Uterus (tissue), 4 donors: ENCODE results near the gene EIF2B4. TPM values are rescaled to one million over a fixed set of nuclear protein-coding genes. Genes with fewer than 3 reads are reported as not detected.
"Not testable (repeated sequence)": the region's sequence is repeated elsewhere in the genome, so short reads cannot be mapped to it uniquely, and the experiment has no call there.

ENCODE experiments used
- DNase-seq, 2 donors: peaks; one replicate each; pipeline ENCODE4 v3.0.0-alpha.2; 2019 to 2020
- H3K27ac ChIP-seq, 2 donors: fragments of 200-600 bp; sonication (generic); 1 replicate in 1 of 2; 2 replicates in 1 of 2; pipeline ENCODE4 v1.5.1; 2016 to 2018
- H3K27me3 ChIP-seq, 2 donors: fragments of 200-600 bp; sonication (generic); one replicate each; pipeline ENCODE4 v1.5.1; 2018 to 2019; ENCODE audit warnings: control low read depth in 1 of 2
- H3K36me3 ChIP-seq, 2 donors: fragments of 200-600 bp; sonication (generic); one replicate each; pipeline ENCODE4 v1.5.1; 2019; ENCODE audit warnings: control low read depth in 1 of 2
- H3K4me1 ChIP-seq, 2 donors: fragments of 200-600 bp; sonication (generic); one replicate each; pipeline ENCODE4 v1.5.1; 2018 to 2019; ENCODE audit warnings: control low read depth in 1 of 2
- H3K4me3 ChIP-seq, 2 donors: fragments of 200-600 bp; sonication (generic); 1 replicate in 1 of 2; 2 replicates in 1 of 2; pipeline ENCODE4 v1.5.1; 2018 to 2019; ENCODE audit warnings: mild to moderate bottlenecking in 1 of 2
- H3K9me3 ChIP-seq, 2 donors: fragments of 200-600 bp; sonication (generic); one replicate each; pipeline ENCODE4 v1.5.1; 2019; ENCODE audit warnings: control low read depth in 1 of 2
- POLR2A ChIP-seq, 2 donors: fragments of 450-650 bp; IDR thresholded peaks; one replicate each; pipeline ENCODE4 v1.6.1; 2016; ENCODE audit warnings: antibody characterized with exemption in 2 of 2, mild to moderate bottlenecking in 1 of 2, moderate library complexity in 1 of 2
- intact Hi-C: fragments of 100-400 bp; cut with DNase I; formaldehyde crosslinking; loops from one replicate; pipeline ENCODE4 v1.15.1; 2023; ENCODE audit warnings: low total_unique reads
- total RNA-seq, 4 donors: library from RNA; depleted of rRNA in 3 of 4; stranded (reverse); fragments of >200 nt in 3 of 4; gene quantifications; one replicate each; pipeline versions ENCODE4 v1.1.0 to v1.2.4, GENCODE V29; 2014 to 2023
- TF ChIP-seq, protein P1 (sequence below), 4 experiments: fragments of 200-600 bp in 2 of 4; fragments of 450-650 bp in 2 of 4; sonication (generic) in 2 of 4; IDR thresholded peaks; one replicate each; pipeline ENCODE4 v1.5.1; 2016 to 2019; ENCODE audit warnings: antibody characterized with exemption in 4 of 4, mild to moderate bottlenecking in 2 of 4, moderate library complexity in 1 of 4
- donor health status: DM: yes; HTN: yes; CAD: no.

The EIF2B4 gene
- total RNA-seq, 4 donors from 2014 or later, result 7.9 to 51.7 (median 13.8) TPM

DNA sequence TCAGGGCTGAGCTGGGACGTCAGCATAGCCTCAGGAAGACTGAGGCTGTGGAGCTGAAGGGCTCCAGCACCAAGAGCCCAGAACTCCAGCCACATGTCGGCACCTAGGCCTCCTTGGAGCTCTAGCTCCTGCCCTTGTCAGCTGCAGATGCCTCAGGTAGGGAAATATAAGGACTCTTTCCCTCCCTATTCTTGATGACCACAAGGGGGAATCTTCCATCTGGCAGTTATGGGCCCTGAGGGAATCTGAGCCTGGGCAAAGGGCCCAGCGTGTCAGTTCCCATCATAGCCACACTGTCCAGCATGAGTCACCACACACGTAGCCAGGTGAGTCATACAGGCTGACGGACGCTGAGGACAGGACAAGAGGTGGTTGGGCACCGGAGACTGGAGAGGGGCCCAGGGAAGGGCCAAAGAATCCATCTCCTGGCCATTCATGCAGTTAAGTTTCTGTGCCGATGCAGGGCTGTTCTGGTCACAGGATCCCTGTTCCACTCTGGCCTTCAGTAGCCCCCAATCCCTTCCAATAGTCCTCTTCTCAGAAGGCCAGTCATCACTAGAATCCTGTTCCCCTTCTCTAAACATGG, 49.1 kb downstream of the EIF2B4 start:
- H3K27me3 ChIP-seq, result no peaks in the 10 kb centered on the region
- intact Hi-C loops, result no loop called here
- no peaks in the 10 kb centered on the region for H3K9me3 ChIP-seq
- no peak overlapping the region for H3K4me3 ChIP-seq
- H3K27ac ChIP-seq, result peak overlapping the region in 1 of 2 donors; percentile 38
- peaks cover 0 to 7% of the 10 kb centered on the region in 2 donors for H3K4me1 ChIP-seq
- peak; percentile 79 to 81 for DNase-seq
- no peaks in the 10 kb centered on the region for H3K36me3 ChIP-seq
- TF ChIP-seq POLR2A (IDR thresholded peaks at IDR 0.05), result no peak
- TF ChIP-seq, protein P1, sequence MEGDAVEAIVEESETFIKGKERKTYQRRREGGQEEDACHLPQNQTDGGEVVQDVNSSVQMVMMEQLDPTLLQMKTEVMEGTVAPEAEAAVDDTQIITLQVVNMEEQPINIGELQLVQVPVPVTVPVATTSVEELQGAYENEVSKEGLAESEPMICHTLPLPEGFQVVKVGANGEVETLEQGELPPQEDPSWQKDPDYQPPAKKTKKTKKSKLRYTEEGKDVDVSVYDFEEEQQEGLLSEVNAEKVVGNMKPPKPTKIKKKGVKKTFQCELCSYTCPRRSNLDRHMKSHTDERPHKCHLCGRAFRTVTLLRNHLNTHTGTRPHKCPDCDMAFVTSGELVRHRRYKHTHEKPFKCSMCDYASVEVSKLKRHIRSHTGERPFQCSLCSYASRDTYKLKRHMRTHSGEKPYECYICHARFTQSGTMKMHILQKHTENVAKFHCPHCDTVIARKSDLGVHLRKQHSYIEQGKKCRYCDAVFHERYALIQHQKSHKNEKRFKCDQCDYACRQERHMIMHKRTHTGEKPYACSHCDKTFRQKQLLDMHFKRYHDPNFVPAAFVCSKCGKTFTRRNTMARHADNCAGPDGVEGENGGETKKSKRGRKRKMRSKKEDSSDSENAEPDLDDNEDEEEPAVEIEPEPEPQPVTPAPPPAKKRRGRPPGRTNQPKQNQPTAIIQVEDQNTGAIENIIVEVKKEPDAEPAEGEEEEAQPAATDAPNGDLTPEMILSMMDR (IDR thresholded peaks at IDR 0.05), result peak in 3 of 4 experiments; percentile 12 to 25 (median 24)

DNA sequence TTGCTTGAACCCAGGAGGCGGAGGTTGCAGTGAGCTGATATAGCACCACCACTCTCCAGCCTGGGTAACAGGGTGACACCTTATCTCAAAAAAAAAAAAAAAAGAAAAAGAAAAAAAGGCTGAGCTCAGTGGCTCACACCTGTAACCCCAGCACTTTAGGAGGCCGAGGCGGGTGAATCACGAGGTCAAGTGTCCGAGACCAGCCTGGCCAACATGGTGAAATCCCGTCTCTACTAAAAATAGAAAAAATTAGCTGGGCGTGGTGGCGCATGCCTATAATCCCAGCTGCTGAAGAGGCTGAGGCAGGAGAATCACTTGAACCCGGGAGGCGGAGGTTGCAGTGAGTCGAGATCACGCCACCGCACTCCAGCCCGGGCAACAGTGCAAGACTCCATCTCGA, 50.3 kb downstream of the EIF2B4 start:
- intact Hi-C loops, H3K9me3 ChIP-seq, H3K36me3 ChIP-seq, H3K27me3 ChIP-seq, DNase-seq, H3K4me1 ChIP-seq, H3K4me3 ChIP-seq, H3K27ac ChIP-seq: not testable (repeated sequence)

DNA sequence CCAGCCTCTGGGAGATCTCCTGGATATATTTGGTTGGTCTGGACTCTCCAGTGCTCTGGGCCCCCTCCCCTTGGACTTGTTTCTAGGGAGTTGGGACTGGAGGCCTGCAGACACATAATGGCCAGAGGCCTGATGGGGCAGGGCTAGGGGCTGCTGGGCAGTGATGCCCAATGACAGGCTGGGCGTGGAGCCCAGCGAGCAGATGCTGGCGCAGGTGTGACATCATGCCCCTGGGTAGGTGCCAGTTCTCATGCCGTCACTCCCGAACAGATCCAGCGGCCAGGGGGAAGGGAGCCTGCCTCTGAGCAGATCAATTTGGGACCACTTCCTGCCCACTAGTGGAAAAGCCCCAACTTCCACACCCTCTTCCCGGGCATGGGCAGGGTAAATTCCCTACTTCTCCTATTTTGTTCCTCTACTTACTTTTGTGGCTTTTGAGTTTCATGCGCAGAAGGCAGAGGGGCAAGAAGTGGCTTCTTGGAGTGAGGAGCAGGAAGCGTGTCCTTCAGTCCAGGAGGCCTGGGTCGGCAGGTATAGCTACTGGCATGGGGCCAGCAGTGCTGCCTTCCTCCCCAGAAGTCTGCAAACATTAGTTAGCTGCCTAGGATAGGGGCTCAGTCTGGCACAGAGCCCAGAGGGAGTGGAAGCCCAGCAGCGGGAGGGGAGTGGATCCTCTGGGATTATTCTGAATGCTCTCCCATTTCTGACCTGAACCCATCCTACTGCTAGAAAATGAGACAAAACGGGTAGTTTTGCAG, 53.3 kb downstream of the EIF2B4 start:
- Histone ChIP-seq H3K36me3 (no peaks in the 10 kb centered on the region), H3K4me3 (no peak overlapping the region), H3K27me3 (no peaks in the 10 kb centered on the region), H3K4me1 (no peaks in the 10 kb centered on the region), H3K9me3 (no peaks in the 10 kb centered on the region), H3K27ac (no peak overlapping the region)
- TF ChIP-seq, protein P1 (IDR thresholded peaks at IDR 0.05), result no peak
- TF ChIP-seq POLR2A (IDR thresholded peaks at IDR 0.05), result no peak
- intact Hi-C loops, result no loop called here
- DNase-seq, result no peak

DNA sequence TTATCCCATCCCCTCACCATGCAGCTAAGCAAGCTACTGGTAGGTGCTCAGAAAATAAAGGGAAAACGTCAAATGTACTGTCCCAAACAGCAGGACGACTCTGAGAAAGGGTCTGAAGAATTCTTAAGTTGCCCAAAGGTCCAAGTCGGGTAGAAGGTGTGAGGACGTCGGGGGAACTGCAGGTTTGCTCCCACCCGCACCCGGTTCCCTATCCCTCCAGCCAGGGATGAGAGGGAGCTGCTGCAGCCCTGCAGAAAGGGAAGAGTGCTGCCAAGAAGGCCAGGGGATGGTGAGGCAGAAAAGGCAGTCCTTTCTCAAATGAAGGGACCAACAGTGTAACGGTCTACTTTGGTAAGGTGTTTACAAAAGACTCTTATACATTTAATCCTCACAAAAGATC, 55.0 kb downstream of the EIF2B4 start:
- Histone ChIP-seq H3K9me3 (no peaks in the 10 kb centered on the region), H3K4me1 (no peaks in the 10 kb centered on the region), H3K27ac (no peak overlapping the region), H3K27me3 (no peaks in the 10 kb centered on the region), H3K36me3 (no peaks in the 10 kb centered on the region), H3K4me3 (no peak overlapping the region)
- intact Hi-C loops, result no loop called here
- TF ChIP-seq, protein P1 (IDR thresholded peaks at IDR 0.05), result no peak
- TF ChIP-seq POLR2A (IDR thresholded peaks at IDR 0.05), result no peak
- no peak for DNase-seq

DNA sequence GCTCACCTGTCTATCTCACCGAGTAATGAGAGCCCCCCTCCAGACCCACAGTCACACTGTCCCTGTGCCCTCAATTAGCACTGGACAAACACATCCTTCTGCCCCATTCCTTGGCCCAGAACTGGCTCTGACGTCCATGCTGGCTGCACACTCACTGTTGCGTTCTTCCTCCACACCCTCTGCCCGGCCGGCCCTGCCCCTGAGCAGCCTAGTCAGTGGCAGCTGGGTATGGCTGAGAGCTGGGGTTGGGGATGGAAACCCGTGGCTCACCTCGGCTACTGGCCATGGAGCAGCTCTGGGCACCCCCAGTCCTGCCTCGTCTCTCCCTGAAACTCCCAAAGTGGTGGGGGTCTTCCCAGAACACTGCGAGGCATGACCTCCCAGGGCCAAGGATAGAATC, 55.4 kb downstream of the EIF2B4 start:
- Histone ChIP-seq H3K9me3 (no peaks in the 10 kb centered on the region), H3K4me1 (no peaks in the 10 kb centered on the region), H3K36me3 (no peaks in the 10 kb centered on the region), H3K27ac (no peak overlapping the region), H3K27me3 (no peaks in the 10 kb centered on the region), H3K4me3 (no peak overlapping the region)
- intact Hi-C loops, result no loop called here
- no peak for DNase-seq
- TF ChIP-seq, protein P1 (IDR thresholded peaks at IDR 0.05), result no peak
- TF ChIP-seq POLR2A (IDR thresholded peaks at IDR 0.05), result no peak

Other genes with a start within 250 kb of the EIF2B4 start
- gene ABHD1, start 246.5 kb downstream of the EIF2B4 start, total RNA-seq, result 1 to 10 TPM in 1 of 4 donors, not detected in 3; 1.2 TPM
- 10 to 100 TPM; 37.7 to 91.0 (median 62.9) TPM for gene PREB, start 235.7 kb downstream of the EIF2B4 start, total RNA-seq
- gene PRR30, start 230.9 kb downstream of the EIF2B4 start, total RNA-seq, result not detected
- gene TCF23, start 221.3 kb downstream of the EIF2B4 start, total RNA-seq, result 10 to 100 TPM; 19.4 to 84.6 (median 32.0) TPM
- gene ATRAID, start 158.3 kb downstream of the EIF2B4 start, total RNA-seq, result 100 to 1,000 TPM; 105 to 235 (median 144) TPM
- gene SLC5A6, start 158.1 kb downstream of the EIF2B4 start, total RNA-seq, result 10 to 100 TPM; 20.5 to 69.7 (median 60.5) TPM
- gene CAD, start 153.0 kb downstream of the EIF2B4 start, total RNA-seq, result 10 to 100 TPM in 3 of 4 donors, 1 to 10 TPM in 1; 5.9 to 47.2 (median 31.3) TPM
- 1 to 10 TPM in 1 of 4 donors, under 1 TPM in 2, not detected in 1; 0.35 to 2.1 (median 0.88) TPM for gene SLC30A3, start 107.3 kb downstream of the EIF2B4 start, total RNA-seq
- gene DNAJC5G, start 94.9 kb downstream of the EIF2B4 start, total RNA-seq, result 1 to 10 TPM in 2 of 4 donors, under 1 TPM in 1, not detected in 1; 0.77 to 3.9 (median 1.5) TPM
- 1 to 10 TPM in 1 of 4 donors, under 1 TPM in 3; 0.26 to 5.0 (median 0.58) TPM for gene TRIM54, start 87.9 kb downstream of the EIF2B4 start, total RNA-seq
- 1 to 10 TPM in 3 of 4 donors, not detected in 1; 2.3 to 8.5 (median 2.3) TPM for gene UCN, start 61.9 kb downstream of the EIF2B4 start, total RNA-seq
- 10 to 100 TPM; 41.8 to 60.0 (median 50.6) TPM for gene MPV17, start 47.2 kb downstream of the EIF2B4 start, total RNA-seq
- 10 to 100 TPM; 21.3 to 70.6 (median 31.2) TPM for gene GTF3C2, start 13.6 kb downstream of the EIF2B4 start, total RNA-seq
- gene SNX17, start 278 bp upstream of the EIF2B4 start, total RNA-seq, result 10 to 100 TPM; 89.4 to 91.5 (median 90.8) TPM
- 10 to 100 TPM in 3 of 4 donors, under 1 TPM in 1; 0.88 to 16.1 (median 12.0) TPM for gene ZNF513, start 10.4 kb upstream of the EIF2B4 start, total RNA-seq
- 10 to 100 TPM; 15.9 to 54.1 (median 42.2) TPM for gene PPM1G, start 39.3 kb upstream of the EIF2B4 start, total RNA-seq
- gene NRBP1, start 58.3 kb upstream of the EIF2B4 start, total RNA-seq, result 100 to 1,000 TPM in 2 of 4 donors, 10 to 100 TPM in 2; 57.6 to 148 (median 83.5) TPM
- gene KRTCAP3, start 72.0 kb upstream of the EIF2B4 start, total RNA-seq, result 1 to 10 TPM in 3 of 4 donors, not detected in 1; 1.9 to 8.8 (median 2.6) TPM
- 10 to 100 TPM in 3 of 4 donors, 1 to 10 TPM in 1; 9.7 to 63.1 (median 48.2) TPM for gene IFT172, start 119.4 kb upstream of the EIF2B4 start, total RNA-seq
- gene FNDC4, start 124.9 kb upstream of the EIF2B4 start, total RNA-seq, result 1 to 10 TPM in 3 of 4 donors, under 1 TPM in 1; 0.59 to 9.1 (median 7.4) TPM
- gene GCKR, start 126.5 kb upstream of the EIF2B4 start, total RNA-seq, result under 1 TPM in 2 of 4 donors, not detected in 2; 0.61 to 0.69 TPM
- 10 to 100 TPM; 17.9 to 82.9 (median 42.6) TPM for gene ZNF512, start 212.7 kb upstream of the EIF2B4 start, total RNA-seq